Kidney (tissue), 11 donors: ENCODE results near the gene SHLD2. TPM values are rescaled to one million over a fixed set of nuclear protein-coding genes. Genes with fewer than 3 reads are reported as not detected.
A peak's percentile ranks its signal among the peaks of the same experiment; 100 is the strongest.
"Not testable (repeated sequence)": the region's sequence is repeated elsewhere in the genome, so short reads cannot be mapped to it uniquely, and the experiment has no call there.

Source experiments
- DNase-seq, 5 donors: peaks; one replicate each; pipeline ENCODE4 v3.0.0-alpha.2; 2013 to 2020
- FAIRE-seq: peaks from 2 replicates; lab custom pipeline; 2012; peaks lifted over from hg19 to GRCh38; lab: Jason Lieb, UNC
- H3K27ac ChIP-seq, 2 donors: one replicate each; pipeline ENCODE4 v1.7.0; 2013; ENCODE audit warnings: low read depth in 2 of 2, low read length in 2 of 2, inconsistent platforms in 1 of 2
- H3K27me3 ChIP-seq: one replicate; pipeline ENCODE4 v1.7.1; 2013; ENCODE audit warnings: low read length, inconsistent platforms; ENCODE audit not compliant: control insufficient read depth, insufficient read depth
- H3K36me3 ChIP-seq, 3 donors: one replicate each; pipeline versions ENCODE4 v1.7.0 to v1.7.1; 2013; ENCODE audit warnings: low read length in 3 of 3, control low read depth in 1 of 3, inconsistent platforms in 1 of 3; ENCODE audit not compliant: insufficient read depth in 3 of 3, control insufficient read depth in 2 of 3
- H3K4me1 ChIP-seq, 3 donors: one replicate each; pipeline versions ENCODE4 v1.7.0 to v1.7.1; 2013; ENCODE audit warnings: low read length in 3 of 3, inconsistent platforms in 1 of 3, low read depth in 1 of 3; ENCODE audit not compliant: control insufficient read depth in 2 of 3, insufficient read depth in 2 of 3
- H3K4me3 ChIP-seq, 3 donors: one replicate each; pipeline versions ENCODE4 v1.7.0 to v1.8.1; 2013; ENCODE audit warnings: low read length in 3 of 3, control low read depth in 1 of 3, inconsistent platforms in 1 of 3
- H3K9ac ChIP-seq, 3 donors: one replicate each; pipeline versions ENCODE4 v1.7.0 to v1.7.1; 2013; ENCODE audit warnings: low read length in 3 of 3, control low read depth in 1 of 3, inconsistent platforms in 1 of 3
- H3K9me3 ChIP-seq, 3 donors: one replicate each; pipeline versions ENCODE4 v1.7.0 to v1.7.1; 2013; ENCODE audit warnings: low read length in 3 of 3, control low read depth in 1 of 3, inconsistent platforms in 1 of 3; ENCODE audit not compliant: control insufficient read depth in 2 of 3, insufficient read depth in 1 of 3
- intact Hi-C: fragments of 100-400 bp; cut with DNase I; formaldehyde crosslinking; loops from one replicate; pipeline ENCODE4 v1.11.1; 2022
- polyA plus RNA-seq: library from polyadenylated mRNA; stranded (reverse); fragments of 350-450 nt; fragmentation: Illumina TruSeq; extraction: RNeasy Lipid Tissue Mini Kit (QIAGEN cat#74804); gene quantifications from one replicate; pipeline ENCODE4 v1.2.3, GENCODE V29; 2014; ENCODE audit warnings: low read depth, low replicate concordance; ENCODE audit not compliant: insufficient read depth
- total RNA-seq: library from RNA; stranded (reverse); fragmentation: NEBNext Ultra II Directional; extraction: Animal tissue kit (Norgen Biotek cat#: 25700); gene quantifications from one replicate; pipeline ENCODE4 v1.2.1, GENCODE V29; 2021
- donor health status: control.
- donor health status: control.
- donor health status: DM: yes; HTN: yes; CAD: no.
- donor health status: Normal renal cell carcinoma (clear cell type).

SHLD2 gene
- total and polyA plus RNA-seq, 2 donors from 2014 or later: 25.9 to 36.9 TPM

GRCh38 chr10:87225148-87225547 lies 130.1 kb downstream of the SHLD2 start, which contains the start of gene NUTM2A:
NUTM2A (plus strand) TSS chr10:87225448; CDS start chr10:87225831, 383 bp downstream.
- H3K36me3 ChIP-seq, DNase-seq, FAIRE-seq, H3K27ac ChIP-seq, intact Hi-C loops, H3K4me3 ChIP-seq, H3K9me3 ChIP-seq, H3K9ac ChIP-seq, H3K27me3 ChIP-seq, H3K4me1 ChIP-seq: not testable (repeated sequence)

DNA sequence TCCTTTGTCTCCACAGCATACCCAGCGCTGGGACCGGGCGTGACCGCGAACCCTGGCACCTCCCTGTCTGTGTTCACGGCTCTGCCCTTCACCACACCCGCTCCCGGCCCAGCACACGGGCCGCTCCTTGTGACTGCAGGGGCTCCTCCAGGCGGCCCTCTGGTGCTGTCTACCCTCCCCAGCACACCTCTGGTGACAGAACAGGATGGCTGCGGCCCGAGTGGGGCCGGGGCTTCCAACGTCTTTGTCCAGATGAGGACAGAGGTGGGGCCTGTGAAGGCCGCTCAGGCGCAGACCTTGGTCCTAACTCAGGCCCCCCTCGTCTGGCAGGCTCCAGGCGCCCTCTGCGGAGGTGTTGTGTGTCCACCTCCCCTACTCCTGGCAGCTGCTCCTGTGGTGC lies 133.2 kb downstream of the SHLD2 start:
- DNase-seq, FAIRE-seq, H3K4me3 ChIP-seq: not testable (repeated sequence)

GRCh38 chr10:87229211-87229610 lies 134.2 kb downstream of the SHLD2 start:
- DNase-seq: peak in 1 of 5 donors; percentile 24
- FAIRE-seq, H3K4me1 ChIP-seq, intact Hi-C loops, H3K9me3 ChIP-seq, H3K4me3 ChIP-seq, H3K27ac ChIP-seq, H3K9ac ChIP-seq, H3K36me3 ChIP-seq, H3K27me3 ChIP-seq: not testable (repeated sequence)

More for the DNA sequence above, 133.2 kb downstream of the SHLD2 start:
- H3K4me1 ChIP-seq, intact Hi-C loops, H3K27ac ChIP-seq, H3K36me3 ChIP-seq, H3K9ac ChIP-seq, H3K9me3 ChIP-seq, H3K27me3 ChIP-seq: not testable (repeated sequence)

GRCh38 chr10:87234854-87235253 lies 139.8 kb downstream of the SHLD2 start:
- H3K4me3 ChIP-seq, H3K9ac ChIP-seq, H3K9me3 ChIP-seq, H3K27me3 ChIP-seq, FAIRE-seq, H3K27ac ChIP-seq, intact Hi-C loops, H3K4me1 ChIP-seq, H3K36me3 ChIP-seq: not testable (repeated sequence)
- peak in 1 of 5 donors; percentile 53 for DNase-seq

DNA sequence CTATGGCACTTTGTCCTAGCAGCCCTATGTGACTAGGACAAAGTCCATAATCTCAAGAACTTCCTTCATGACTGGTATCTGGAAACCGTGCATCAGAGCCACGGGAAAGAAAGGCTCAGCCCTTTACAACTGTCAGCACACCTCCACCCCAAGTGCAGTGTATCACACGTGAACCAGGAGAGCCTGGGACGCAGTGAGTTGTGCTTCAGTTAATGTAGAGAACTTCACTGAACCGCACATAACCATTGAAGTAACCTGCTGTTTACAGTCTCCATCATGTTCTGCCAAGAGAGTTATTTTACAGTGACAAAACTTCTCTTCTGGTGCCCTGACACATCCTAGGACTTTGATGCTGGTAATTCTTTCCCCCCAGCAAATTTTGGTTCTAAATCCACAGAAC lies 142.2 kb downstream of the SHLD2 start:
- intact Hi-C loops, H3K9ac ChIP-seq, FAIRE-seq, H3K4me3 ChIP-seq, H3K27me3 ChIP-seq, H3K36me3 ChIP-seq, H3K27ac ChIP-seq, H3K9me3 ChIP-seq, DNase-seq, H3K4me1 ChIP-seq: not testable (repeated sequence)

GRCh38 chr10:87239346-87239808 lies 144.4 kb downstream of the SHLD2 start:
- H3K36me3 ChIP-seq, H3K27me3 ChIP-seq, FAIRE-seq, H3K9ac ChIP-seq, intact Hi-C loops, H3K9me3 ChIP-seq, H3K27ac ChIP-seq, H3K4me1 ChIP-seq, H3K4me3 ChIP-seq, DNase-seq: not testable (repeated sequence)

Other genes with a start within 250 kb of the SHLD2 start
- gene MMRN2, start 137.6 kb upstream of the SHLD2 start, total RNA-seq: 65.9 TPM
- 19.9 TPM for gene MMRN2, start 137.6 kb upstream of the SHLD2 start, polyA plus RNA-seq
- gene SNCG, start 136.6 kb upstream of the SHLD2 start, total RNA-seq: 41.3 TPM
- gene SNCG, start 136.6 kb upstream of the SHLD2 start, polyA plus RNA-seq: 92.8 TPM
- 357 TPM for gene ADIRF, start 126.7 kb upstream of the SHLD2 start, total RNA-seq
- 897 TPM for gene ADIRF, start 126.7 kb upstream of the SHLD2 start, polyA plus RNA-seq
- gene FAM25A, start 74.9 kb upstream of the SHLD2 start, total RNA-seq: not detected
- not detected for gene FAM25A, start 74.9 kb upstream of the SHLD2 start, polyA plus RNA-seq
- 162 TPM for gene GLUD1, start 363 bp upstream of the SHLD2 start, total RNA-seq
- 346 TPM for gene GLUD1, start 363 bp upstream of the SHLD2 start, polyA plus RNA-seq
- gene NUTM2A, start 130.2 kb downstream of the SHLD2 start, total RNA-seq: 1.5 TPM
- gene NUTM2A, start 130.2 kb downstream of the SHLD2 start, polyA plus RNA-seq: 1.3 TPM